ENCODE data around the gene POLD4. TPM values are rescaled to one million over a fixed set of nuclear protein-coding genes. Genes with fewer than 3 reads are reported as not detected.

Gene POLD4
- total and polyA plus RNA-seq, 2 donors (not counting 3 experiments of a cell fraction or from before 2014, with no cell fraction given) = 50.1 to 204 TPM

DNA sequence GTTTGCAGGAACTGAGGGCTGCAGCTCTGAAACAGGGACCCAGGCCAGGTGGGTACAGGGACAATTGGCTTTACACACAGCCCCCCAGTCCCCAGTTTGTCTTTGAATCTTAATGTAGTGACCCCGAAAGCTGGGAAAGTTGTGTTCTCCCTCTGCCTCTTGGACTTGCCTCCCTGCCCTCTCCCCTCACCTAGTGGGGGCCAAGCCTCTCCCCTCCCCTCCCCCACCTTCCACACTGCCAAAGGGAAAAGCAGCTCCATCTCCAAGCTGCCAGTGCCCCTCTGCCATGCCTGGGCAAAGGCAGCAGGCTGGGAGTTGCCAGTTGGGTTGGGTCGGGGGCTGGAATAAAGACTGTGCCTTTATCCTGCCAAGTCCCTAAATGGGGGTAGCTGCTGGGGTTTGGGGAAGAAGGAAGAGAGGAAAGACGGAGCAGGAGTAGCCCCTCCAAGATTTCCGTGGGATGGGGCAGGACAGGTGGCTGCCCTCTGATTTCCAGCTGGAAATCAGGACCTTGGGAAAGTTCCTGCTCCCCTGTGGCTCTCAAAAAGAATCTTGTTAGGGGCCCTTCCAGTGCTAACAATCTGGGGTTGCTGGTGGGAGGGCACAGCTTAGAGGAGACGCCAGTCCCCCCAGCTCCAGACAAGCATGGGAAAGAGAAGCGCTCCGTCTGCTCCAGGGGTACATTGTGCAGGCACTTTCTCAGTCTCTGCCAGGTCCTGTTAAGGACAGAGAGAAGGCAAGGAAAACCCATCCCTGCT is 22.9 kb upstream of the POLD4 start:
- Histone ChIP-seq H3K4me1 (ENCODE audit: control insufficient read depth, extremely low read depth, insufficient read depth, low read length) (peaks cover 17% of the 10 kb centered on the region), H2AFZ (ENCODE audit: low read depth, low read length) (no peak overlapping the region), H3K9ac (replicated peaks; ENCODE audit: extremely low read depth, insufficient read depth, low read length) (no peak overlapping the region), H3K4me2 (ENCODE audit: insufficient read depth, low read length) (no peak overlapping the region), H3K4me3 (replicated peaks in 1 of 3; ENCODE audit: insufficient read depth in 1 of 3, low read depth in 1 of 3, low read length in 3 of 3) (no peak overlapping the region), H3K79me2 (ENCODE audit: control insufficient read depth, insufficient read depth, low read length) (peaks cover 10% of the 10 kb centered on the region), H3K9me1 (replicated peaks; ENCODE audit: control insufficient read depth, extremely low read depth, insufficient read depth, low read length) (no peaks in the 10 kb centered on the region), H3K36me3 (ENCODE audit: control insufficient read depth in 2 of 2, extremely low read depth in 1 of 2, insufficient read depth in 2 of 2, low read length in 2 of 2) (no peaks in the 10 kb centered on the region), H3K27me3 (ENCODE audit: control insufficient read depth in 2 of 2, insufficient read depth in 2 of 2, low read length in 2 of 2) (peaks cover 0 to 3% of the 10 kb centered on the region in 2 experiments), H4K20me1 (replicated peaks; ENCODE audit: control insufficient read depth, extremely low read depth, insufficient read depth, low read length) (no peaks in the 10 kb centered on the region), H3K9me3 (replicated peaks; ENCODE audit: control insufficient read depth, insufficient read depth, low read length) (no peaks in the 10 kb centered on the region), H3K27ac (ENCODE audit: insufficient read depth, low read depth, low read length) (no peak overlapping the region)
- no TSS peak for BruUV-seq (replicated peaks)
- ChIA-PET CTCF (interaction anchor here (0.7 to 19.7 kb wide), 6 partner anchors 11 to 30 kb away, joined by 3 to 1051 read pairs (median 7); partner anchors contain the start of genes POLD4, PPP1CA and RAD9A), POLR2A (no interaction called here)
- no peak for FAIRE-seq
- intact Hi-C loops (cut with micrococcal nuclease) = no loop called here
- TF ChIP-seq POLR2A (IDR thresholded peaks at IDR 0.05; ENCODE audit: low read depth, low read length) (no peak), POLR2AphosphoS5 (IDR thresholded peaks at IDR 0.05; ENCODE audit: insufficient read depth, low read depth, low read length) (no peak)
- dilution Hi-C loops (cut with MboI; ENCODE audit: extremely low pct_ligation_motif_present, low sequenced_read_pairs) = no loop called here
- DNase-seq (ENCODE audit: low read depth, low spot score) = no peak

DNA sequence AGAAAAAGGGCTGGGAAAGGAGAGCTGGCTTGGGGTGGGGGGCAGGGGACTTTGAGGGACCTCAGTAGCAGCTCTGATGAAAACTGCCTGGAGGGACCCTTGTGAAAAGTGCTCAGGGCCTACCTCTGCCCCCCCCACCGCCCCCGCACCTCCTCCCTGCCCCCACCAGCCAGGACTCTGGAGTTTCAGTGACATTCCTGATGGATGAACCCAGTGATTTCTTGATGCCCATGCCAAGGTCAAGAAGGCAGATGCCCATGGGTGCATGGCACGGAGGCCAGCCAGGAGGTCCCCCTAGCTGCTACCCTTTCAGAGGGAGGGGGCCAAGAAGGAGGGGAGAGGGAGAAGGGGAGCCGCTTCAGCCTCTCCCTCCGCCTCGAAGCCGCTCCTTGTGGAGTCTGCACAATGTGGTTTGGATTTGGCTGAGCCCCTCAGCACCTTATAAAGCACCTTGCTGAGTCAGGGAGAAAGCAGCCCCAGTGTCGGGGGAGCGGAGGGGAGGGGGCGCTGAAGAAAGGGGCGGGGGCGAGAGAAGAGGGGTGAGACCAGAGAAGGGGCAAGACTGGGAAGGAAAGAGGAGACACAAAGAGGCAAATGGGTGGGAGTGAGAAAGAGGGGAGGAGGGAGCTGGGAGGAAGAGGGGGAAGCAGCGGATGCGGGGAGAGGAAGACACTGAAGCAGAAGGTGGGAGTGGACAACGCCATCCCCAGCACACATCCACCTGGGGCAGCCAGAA is 22.1 kb upstream of the POLD4 start:
- no peaks in the 10 kb centered on the region for H3K9me1 ChIP-seq (replicated peaks; ENCODE audit: control insufficient read depth, extremely low read depth, insufficient read depth, low read length)
- no peak overlapping the region for H3K27ac ChIP-seq (ENCODE audit: insufficient read depth, low read depth, low read length)
- no peaks in the 10 kb centered on the region for H4K20me1 ChIP-seq (replicated peaks; ENCODE audit: control insufficient read depth, extremely low read depth, insufficient read depth, low read length)
- H3K9me3 ChIP-seq (replicated peaks; ENCODE audit: control insufficient read depth, insufficient read depth, low read length) = no peaks in the 10 kb centered on the region
- no peak for DNase-seq (ENCODE audit: low read depth, low spot score)
- TF ChIP-seq POLR2A (IDR thresholded peaks at IDR 0.05; ENCODE audit: low read depth, low read length) (no peak), GATA2 (IDR thresholded peaks at IDR 0.05; ENCODE audit: insufficient read depth, insufficient read length, low read depth, low read length) (no peak), MYC (IDR thresholded peaks at IDR 0.05; ENCODE audit: low read depth, low read length) (no peak), POLR2AphosphoS5 (IDR thresholded peaks at IDR 0.05; ENCODE audit: insufficient read depth, low read depth, low read length) (no peak), FOS (IDR thresholded peaks at IDR 0.05; ENCODE audit: borderline replicate concordance, insufficient read depth, low read length) (no peak), EZH2 (IDR thresholded peaks at IDR 0.05; ENCODE audit: borderline replicate concordance, low read depth, low read length, severe bottlenecking) (no peak), JUN (IDR thresholded peaks at IDR 0.05; ENCODE audit: borderline replicate concordance, insufficient read depth, insufficient read length, low read depth) (no peak)
- TF ChIP-seq, protein P1, sequence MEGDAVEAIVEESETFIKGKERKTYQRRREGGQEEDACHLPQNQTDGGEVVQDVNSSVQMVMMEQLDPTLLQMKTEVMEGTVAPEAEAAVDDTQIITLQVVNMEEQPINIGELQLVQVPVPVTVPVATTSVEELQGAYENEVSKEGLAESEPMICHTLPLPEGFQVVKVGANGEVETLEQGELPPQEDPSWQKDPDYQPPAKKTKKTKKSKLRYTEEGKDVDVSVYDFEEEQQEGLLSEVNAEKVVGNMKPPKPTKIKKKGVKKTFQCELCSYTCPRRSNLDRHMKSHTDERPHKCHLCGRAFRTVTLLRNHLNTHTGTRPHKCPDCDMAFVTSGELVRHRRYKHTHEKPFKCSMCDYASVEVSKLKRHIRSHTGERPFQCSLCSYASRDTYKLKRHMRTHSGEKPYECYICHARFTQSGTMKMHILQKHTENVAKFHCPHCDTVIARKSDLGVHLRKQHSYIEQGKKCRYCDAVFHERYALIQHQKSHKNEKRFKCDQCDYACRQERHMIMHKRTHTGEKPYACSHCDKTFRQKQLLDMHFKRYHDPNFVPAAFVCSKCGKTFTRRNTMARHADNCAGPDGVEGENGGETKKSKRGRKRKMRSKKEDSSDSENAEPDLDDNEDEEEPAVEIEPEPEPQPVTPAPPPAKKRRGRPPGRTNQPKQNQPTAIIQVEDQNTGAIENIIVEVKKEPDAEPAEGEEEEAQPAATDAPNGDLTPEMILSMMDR (IDR thresholded peaks at IDR 0.05; ENCODE audit: extremely low read depth in 1 of 2, insufficient read depth in 1 of 2, low read depth in 1 of 2, low read length in 2 of 2) = no peak
- H3K4me3 ChIP-seq (replicated peaks in 1 of 3; ENCODE audit: insufficient read depth in 1 of 3, low read depth in 1 of 3, low read length in 3 of 3) = no peak overlapping the region
- H2AFZ ChIP-seq (ENCODE audit: low read depth, low read length) = no peak overlapping the region
- H3K4me1 ChIP-seq (ENCODE audit: control insufficient read depth, extremely low read depth, insufficient read depth, low read length) = peaks cover 25% of the 10 kb centered on the region
- CTCF ChIA-PET = interaction anchor here (0.7 to 19.7 kb wide), 4 partner anchors 17 to 208 kb away, joined by 4 to 1051 read pairs (median 38); partner anchors contain the start of genes GSTP1, POLD4 and RAD9A
- H3K36me3 ChIP-seq (ENCODE audit: control insufficient read depth in 2 of 2, extremely low read depth in 1 of 2, insufficient read depth in 2 of 2, low read length in 2 of 2) = no peaks in the 10 kb centered on the region
- BruUV-seq (replicated peaks) = no TSS peak
- peaks cover 0 to 3% of the 10 kb centered on the region in 2 experiments for H3K27me3 ChIP-seq (ENCODE audit: control insufficient read depth in 2 of 2, insufficient read depth in 2 of 2, low read length in 2 of 2)
- POLR2A ChIA-PET = interaction anchor here (0.7 to 0.8 kb wide), 2 partner anchors 18 to 208 kb away, joined by 4 to 12 read pairs; no protein-coding TSS in a partner anchor
- H3K79me2 ChIP-seq (ENCODE audit: control insufficient read depth, insufficient read depth, low read length) = peaks cover 14% of the 10 kb centered on the region
- intact Hi-C loops (cut with micrococcal nuclease) (no loop called here), dilution Hi-C loops (cut with MboI; ENCODE audit: extremely low pct_ligation_motif_present, low sequenced_read_pairs) (no loop called here)
- no peak for FAIRE-seq
- H3K4me2 ChIP-seq (ENCODE audit: insufficient read depth, low read length) = no peak overlapping the region
- H3K9ac ChIP-seq (replicated peaks; ENCODE audit: extremely low read depth, insufficient read depth, low read length) = no peak overlapping the region
